H1 (cell line): ENCODE data around the gene PNMA6E. TPM values are rescaled to one million over a fixed set of nuclear protein-coding genes. Genes with fewer than 3 reads are reported as not detected.

Experiments used
- CHD7 ChIP-seq: fragments of 300-600 bp; sonication (generic); IDR thresholded peaks from 2 replicates; pipeline ENCODE4 v1.7.1; 2012; ENCODE audit warnings: low read length, moderate library complexity, mild to moderate bottlenecking, inconsistent platforms; ENCODE audit not compliant: insufficient replicate concordance
- EP300 ChIP-seq, 2 experiments: IDR thresholded peaks; 1 replicate in 1 of 2; 2 replicates in 1 of 2; pipeline ENCODE4 v1.6.1; 2011 to 2012; ENCODE audit warnings: low read depth in 2 of 2, low read length in 2 of 2, mild to moderate bottlenecking in 2 of 2, borderline replicate concordance in 1 of 2, inconsistent platforms in 1 of 2, moderate library complexity in 1 of 2
- JUND ChIP-seq: IDR thresholded peaks from 2 replicates; pipeline ENCODE4 v1.6.1; 2011; ENCODE audit warnings: mild to moderate bottlenecking, improper control_type of control experiment, low read length
- SP2 ChIP-seq: IDR thresholded peaks from 2 replicates; pipeline ENCODE4 v1.6.1; 2012; ENCODE audit warnings: mild to moderate bottlenecking, low read length, inconsistent platforms
- polyA plus RNA-seq, 7 experiments: library from polyadenylated mRNA; depleted of rRNA in 3 of 7; stranded (reverse) in 5 of 7; unstranded in 2 of 7; fragments of >200 nt in 5 of 7; fragments of 200-250 nt in 2 of 7; gene quantifications; 1 replicate in 5 of 7; 2 replicates in 1 of 7; 4 replicates in 1 of 7; pipeline versions ENCODE4 v1.2.1 to v1.2.3, GENCODE V29; 2011 to 2013; ENCODE audit warnings: missing spikeins in 2 of 7, mixed read lengths in 2 of 7
- total RNA-seq: library from RNA; stranded (reverse); fragmentation: NEBNext Ultra II Directional; extraction: Animal tissue kit (Norgen Biotek cat#: 25700); gene quantifications from 2 replicates; pipeline ENCODE4 v1.2.1, GENCODE V29; 2021

PNMA6E gene
- total and polyA plus RNA-seq, 2 of the 8 experiments (the other 6 are each of a cell fraction or from before 2014, with no cell fraction given) = not detected

GRCh38 chrX:153442463-153442862, 41.3 kb upstream of the PNMA6E start (continued):
- TF ChIP-seq CHD7 = no peak
- TF ChIP-seq EP300 (IDR thresholded peaks at IDR 0.05; ENCODE audit: borderline replicate concordance in 1 of 2, low read depth in 2 of 2, low read length in 2 of 2) = no peak
- no peak for TF ChIP-seq SP2
- TF ChIP-seq JUND = no peak
